Measurements from ENCODE around the gene GTPBP2. TPM values are rescaled to one million over a fixed set of nuclear protein-coding genes. Genes with fewer than 3 reads are reported as not detected.

Gene GTPBP2
- total and polyA plus RNA-seq, 2 donors (not counting 1 experiment from before 2014, with no cell fraction given): 80.8 to 103 TPM

GRCh38 chr6:43613721-43614395 lies 15.2 kb downstream of the GTPBP2 start:
- Histone ChIP-seq H3K9me3 (ENCODE audit: control extremely low read depth in 1 of 3, control insufficient read depth in 2 of 3, insufficient read depth in 1 of 3, low read length in 2 of 3) (no peaks in the 10 kb centered on the region), H3K79me2 (ENCODE audit: control insufficient read depth, insufficient read depth, low read length) (peaks cover 4% of the 10 kb centered on the region), H3K27me3 (replicated peaks in 1 of 4; ENCODE audit: control extremely low read depth in 1 of 4, control insufficient read depth in 3 of 4, insufficient read depth in 4 of 4, low read length in 3 of 4) (no peaks in the 10 kb centered on the region), H3K36me3 (replicated peaks in 1 of 2; ENCODE audit: control extremely low read depth in 1 of 2, control insufficient read depth in 1 of 2, extremely low read depth in 1 of 2, insufficient read depth in 2 of 2, low read length in 1 of 2) (peaks cover 18 to 43% of the 10 kb centered on the region in 2 experiments), H3K4me3 (ENCODE audit: control extremely low read depth in 1 of 5, extremely low read depth in 1 of 5, insufficient read depth in 1 of 5, low read depth in 2 of 5, low read length in 4 of 5) (no peak overlapping the region), H2AFZ (ENCODE audit: insufficient read depth, low read depth, low read length, poor library complexity, severe bottlenecking) (no peak overlapping the region), H4K20me1 (ENCODE audit: control insufficient read depth, insufficient read depth, low read length, poor library complexity, severe bottlenecking) (peaks cover 1% of the 10 kb centered on the region), H3K4me2 (replicated peaks; ENCODE audit: low read depth, low read length, poor library complexity, severe bottlenecking) (no peak overlapping the region), H3K4me1 (ENCODE audit: control insufficient read depth in 2 of 2, insufficient read depth in 2 of 2, low read length in 2 of 2) (peaks cover 2 to 3% of the 10 kb centered on the region in 2 donors), H3K27ac (ENCODE audit: low read length in 2 of 2) (no peak overlapping the region), H3K9ac (ENCODE audit: low read length) (no peak overlapping the region)
- H3K4me3 Mint-ChIP-seq: no peak overlapping the region
- TF ChIP-seq CTCF (IDR thresholded peaks at IDR 0.05): no peak
- TF ChIP-seq EZH2 (IDR thresholded peaks at IDR 0.05; ENCODE audit: borderline replicate concordance, insufficient read depth, low read depth, low read length, poor library complexity, severe bottlenecking): no peak
- H3K27ac Mint-ChIP-seq: no peak overlapping the region
- ATAC-seq (ENCODE audit: low read depth): no peak
- DNase-seq: no peak
- ChIA-PET POLR2A (no interaction called here), CTCF (interaction anchor here (1.0 to 1.2 kb wide), 2 partner anchors 32 to 483 kb away, joined by 3 to 4 read pairs; no protein-coding TSS in a partner anchor)
- no peaks in the 10 kb centered on the region for H3K9me3 Mint-ChIP-seq (ENCODE audit: insufficient read depth)
- no peaks in the 10 kb centered on the region for H3K27me3 Mint-ChIP-seq
- peaks cover 5% of the 10 kb centered on the region for H3K4me1 Mint-ChIP-seq
- intact Hi-C loops (cut with micrococcal nuclease): no loop called here
- WGBS (ENCODE audit: insufficient coverage): 95% methylated on average over 5 of the region's 6 CpGs

- H3K27ac Mint-ChIP-seq: no peak overlapping the region
- Histone ChIP-seq H3K79me2 (ENCODE audit: control insufficient read depth, insufficient read depth, low read length) (peaks cover 4% of the 10 kb centered on the region), H3K27ac (ENCODE audit: low read length in 2 of 2) (no peak overlapping the region), H4K20me1 (ENCODE audit: control insufficient read depth, insufficient read depth, low read length, poor library complexity, severe bottlenecking) (peaks cover 7% of the 10 kb centered on the region), H3K4me1 (ENCODE audit: control insufficient read depth in 2 of 2, insufficient read depth in 2 of 2, low read length in 2 of 2) (peaks cover 10 to 11% of the 10 kb centered on the region in 2 donors), H3K36me3 (replicated peaks in 1 of 2; ENCODE audit: control extremely low read depth in 1 of 2, control insufficient read depth in 1 of 2, extremely low read depth in 1 of 2, insufficient read depth in 2 of 2, low read length in 1 of 2) (peaks cover 17 to 63% of the 10 kb centered on the region in 2 experiments), H3K9me3 (ENCODE audit: control extremely low read depth in 1 of 3, control insufficient read depth in 2 of 3, insufficient read depth in 1 of 3, low read length in 2 of 3) (no peaks in the 10 kb centered on the region), H3K4me3 (ENCODE audit: control extremely low read depth in 1 of 5, extremely low read depth in 1 of 5, insufficient read depth in 1 of 5, low read depth in 2 of 5, low read length in 4 of 5) (no peak overlapping the region), H2AFZ (ENCODE audit: insufficient read depth, low read depth, low read length, poor library complexity, severe bottlenecking) (no peak overlapping the region), H3K27me3 (replicated peaks in 1 of 4; ENCODE audit: control extremely low read depth in 1 of 4, control insufficient read depth in 3 of 4, insufficient read depth in 4 of 4, low read length in 3 of 4) (no peaks in the 10 kb centered on the region), H3K9ac (ENCODE audit: low read length) (no peak overlapping the region), H3K4me2 (replicated peaks; ENCODE audit: low read depth, low read length, poor library complexity, severe bottlenecking) (no peak overlapping the region)
- H3K4me1 Mint-ChIP-seq: peaks cover 12% of the 10 kb centered on the region
- H3K4me3 Mint-ChIP-seq: no peak overlapping the region
- H3K9me3 Mint-ChIP-seq (ENCODE audit: insufficient read depth): no peaks in the 10 kb centered on the region
- ChIA-PET POLR2A (interaction anchor here (0.5 to 0.6 kb wide), 2 partner anchors 23 to 517 kb away, joined by 3 to 4 read pairs; partner anchors contain the start of gene TMEM63B), CTCF (interaction anchor here (0.6 to 1.7 kb wide), 3 partner anchors 9 to 469 kb away, joined by 3 to 6 read pairs (median 3); no protein-coding TSS in a partner anchor)
- DNase-seq (no peak), ATAC-seq (ENCODE audit: low read depth) (no peak)
- no peaks in the 10 kb centered on the region for H3K27me3 Mint-ChIP-seq
- 100% methylated on average over 5 of the region's 5 CpGs for WGBS (ENCODE audit: insufficient coverage)
- TF ChIP-seq CTCF (IDR thresholded peaks at IDR 0.05): no peak
- TF ChIP-seq EZH2 (IDR thresholded peaks at IDR 0.05; ENCODE audit: borderline replicate concordance, insufficient read depth, low read depth, low read length, poor library complexity, severe bottlenecking): no peak
- intact Hi-C loops (cut with micrococcal nuclease): no loop called here
Observed at GRCh38 chr6:43610431-43610830, 18.6 kb downstream of the GTPBP2 start.
